ENCODE measurements around the gene RAET1L. TPM values are rescaled to one million over a fixed set of nuclear protein-coding genes. Genes with fewer than 3 reads are reported as not detected.
A peak's percentile ranks its signal among the peaks of the same experiment; 100 is the strongest.
"Not testable (repeated sequence)": the region's sequence is repeated elsewhere in the genome, so short reads cannot be mapped to it uniquely, and the experiment has no call there.

The RAET1L gene
- polyA plus RNA-seq: not detected
- long read RNA-seq, donor 1: 0 reads
- long read RNA-seq, donor 2: 0 reads
- long read RNA-seq, donor 3: 0 reads
- long read RNA-seq, donor 4: 0 reads
- long read RNA-seq, donor 5: 0 reads
- long read RNA-seq, donor 6: 0 reads
- long read RNA-seq, donor 7: 0 reads
- long read RNA-seq, donor 8: 0 reads
- long read RNA-seq, donor 9: 0 reads
- long read RNA-seq, donor 10: 0 reads

- Histone ChIP-seq H3K27me3 (ENCODE audit: control insufficient read depth in 3 of 3, insufficient read depth in 3 of 3, low read length in 3 of 3) (peaks cover 0 to 68% (median 22%) of the 10 kb centered on the region in 3 donors), H3K4me3 (ENCODE audit: low read depth in 1 of 3, low read length in 3 of 3) (no peak within 1 kb of the TSS), H3K27ac (ENCODE audit: low read depth in 1 of 3, low read length in 2 of 3) (no peak within 1 kb of the TSS), H3K36me3 (ENCODE audit: control insufficient read depth in 3 of 3, insufficient read depth in 2 of 3, low read depth in 1 of 3, low read length in 3 of 3) (no peaks in the 10 kb centered on the region), H3K9me3 (ENCODE audit: control insufficient read depth in 2 of 2, insufficient read depth in 1 of 2, low read depth in 1 of 2, low read length in 1 of 2) (no peaks in the 10 kb centered on the region), H3K4me1 (ENCODE audit: control insufficient read depth in 3 of 3, insufficient read depth in 2 of 3, low read depth in 1 of 3, low read length in 2 of 3) (peaks cover 2 to 10% (median 4%) of the 10 kb centered on the region in 3 donors)
- WGBS, 3 donors: 3 to 5% (median 5%) methylated on average over 36 of the region's 36 CpGs
- FAIRE-seq (no peak), DNase-seq (peak; percentile 24 to 56)
These were observed at the start of gene RAET1L for GRCh38 chr6:150025201-150025917. RAET1L (minus strand) TSS chr6:150025532; CDS start chr6:150025471, 61 bp downstream.

- Histone ChIP-seq H3K4me1 (ENCODE audit: control insufficient read depth in 3 of 3, insufficient read depth in 2 of 3, low read depth in 1 of 3, low read length in 2 of 3) (peaks cover 0 to 6% (median 2%) of the 10 kb centered on the region in 3 donors), H3K9me3 (ENCODE audit: control insufficient read depth in 2 of 2, insufficient read depth in 1 of 2, low read depth in 1 of 2, low read length in 1 of 2) (no peaks in the 10 kb centered on the region), H3K27me3 (ENCODE audit: control insufficient read depth in 3 of 3, insufficient read depth in 3 of 3, low read length in 3 of 3) (no peaks in the 10 kb centered on the region), H3K4me3 (ENCODE audit: low read depth in 1 of 3, low read length in 3 of 3) (no peak overlapping the region), H3K27ac (ENCODE audit: low read depth in 1 of 3, low read length in 2 of 3) (no peak overlapping the region), H3K36me3 (ENCODE audit: control insufficient read depth in 3 of 3, insufficient read depth in 2 of 3, low read depth in 1 of 3, low read length in 3 of 3) (no peaks in the 10 kb centered on the region)
- FAIRE-seq: no peak
- WGBS, 3 donors: 17 to 57% (median 52%) methylated on average over 2 of the region's 2 CpGs
- DNase-seq: no peak
These were observed 49.7 kb upstream of the RAET1L start for GRCh38 chr6:150075034-150075421.

- H3K27ac ChIP-seq (ENCODE audit: low read depth in 1 of 3, low read length in 2 of 3); H3K36me3 ChIP-seq (ENCODE audit: control insufficient read depth in 3 of 3, insufficient read depth in 2 of 3, low read depth in 1 of 3, low read length in 3 of 3); H3K27me3 ChIP-seq (ENCODE audit: control insufficient read depth in 3 of 3, insufficient read depth in 3 of 3, low read length in 3 of 3); DNase-seq; FAIRE-seq; H3K4me1 ChIP-seq (ENCODE audit: control insufficient read depth in 3 of 3, insufficient read depth in 2 of 3, low read depth in 1 of 3, low read length in 2 of 3); H3K4me3 ChIP-seq (ENCODE audit: low read depth in 1 of 3, low read length in 3 of 3); H3K9me3 ChIP-seq (ENCODE audit: control insufficient read depth in 2 of 2, insufficient read depth in 1 of 2, low read depth in 1 of 2, low read length in 1 of 2): not testable (repeated sequence)
- 76 to 81% (median 79%) methylated on average over 4 of the region's 4 CpGs for WGBS, 3 donors
These were observed 49.2 kb upstream of the RAET1L start for GRCh38 chr6:150074396-150075033.

GRCh38 chr6:150072201-150072600 is 46.9 kb upstream of the RAET1L start:
- Histone ChIP-seq H3K4me1 (ENCODE audit: control insufficient read depth in 3 of 3, insufficient read depth in 2 of 3, low read depth in 1 of 3, low read length in 2 of 3) (peaks cover 0 to 8% (median 2%) of the 10 kb centered on the region in 3 donors), H3K27ac (ENCODE audit: low read depth in 1 of 3, low read length in 2 of 3) (peak overlapping the region in 1 of 3 donors; percentile 3), H3K4me3 (ENCODE audit: low read depth in 1 of 3, low read length in 3 of 3) (no peak overlapping the region), H3K9me3 (ENCODE audit: control insufficient read depth in 2 of 2, insufficient read depth in 1 of 2, low read depth in 1 of 2, low read length in 1 of 2) (peaks cover 0 to 2% of the 10 kb centered on the region in 2 donors), H3K36me3 (ENCODE audit: control insufficient read depth in 3 of 3, insufficient read depth in 2 of 3, low read depth in 1 of 3, low read length in 3 of 3) (no peaks in the 10 kb centered on the region), H3K27me3 (ENCODE audit: control insufficient read depth in 3 of 3, insufficient read depth in 3 of 3, low read length in 3 of 3) (no peaks in the 10 kb centered on the region)
- no peak for FAIRE-seq
- WGBS, 3 donors: 11 to 49% (median 31%) methylated on average over 7 to 8 of the region's 8 CpGs
- peak; percentile 80 to 97 for DNase-seq

- Histone ChIP-seq H3K27me3 (ENCODE audit: control insufficient read depth in 3 of 3, insufficient read depth in 3 of 3, low read length in 3 of 3) (no peaks in the 10 kb centered on the region), H3K4me3 (ENCODE audit: low read depth in 1 of 3, low read length in 3 of 3) (no peak overlapping the region), H3K36me3 (ENCODE audit: control insufficient read depth in 3 of 3, insufficient read depth in 2 of 3, low read depth in 1 of 3, low read length in 3 of 3) (peaks cover 0 to 1% (median 0%) of the 10 kb centered on the region in 3 donors), H3K4me1 (ENCODE audit: control insufficient read depth in 3 of 3, insufficient read depth in 2 of 3, low read depth in 1 of 3, low read length in 2 of 3) (peaks cover 0 to 8% (median 2%) of the 10 kb centered on the region in 3 donors), H3K9me3 (ENCODE audit: control insufficient read depth in 2 of 2, insufficient read depth in 1 of 2, low read depth in 1 of 2, low read length in 1 of 2) (peaks cover 0 to 5% of the 10 kb centered on the region in 2 donors), H3K27ac (ENCODE audit: low read depth in 1 of 3, low read length in 2 of 3) (no peak overlapping the region)
- no peak for FAIRE-seq
- WGBS, 3 donors: 66 to 84% (median 83%) methylated on average over 3 of the region's 3 CpGs
- no peak for DNase-seq
These were observed 45.0 kb upstream of the RAET1L start for GRCh38 chr6:150070236-150070818.

- H3K27ac ChIP-seq (ENCODE audit: low read depth in 1 of 3, low read length in 2 of 3): peak overlapping the region in 1 of 3 donors; percentile 56
- peaks cover 0 to 5% of the 10 kb centered on the region in 2 donors for H3K9me3 ChIP-seq (ENCODE audit: control insufficient read depth in 2 of 2, insufficient read depth in 1 of 2, low read depth in 1 of 2, low read length in 1 of 2)
- DNase-seq: no peak
- no peak for FAIRE-seq
- H3K4me3 ChIP-seq (ENCODE audit: low read depth in 1 of 3, low read length in 3 of 3): peak overlapping the region in 1 of 3 donors; percentile 75
- peaks cover 0 to 8% (median 2%) of the 10 kb centered on the region in 3 donors for H3K4me1 ChIP-seq (ENCODE audit: control insufficient read depth in 3 of 3, insufficient read depth in 2 of 3, low read depth in 1 of 3, low read length in 2 of 3)
- WGBS, 3 donors: 28 to 66% (median 46%) methylated on average over 11 of the region's 11 CpGs
- H3K36me3 ChIP-seq (ENCODE audit: control insufficient read depth in 3 of 3, insufficient read depth in 2 of 3, low read depth in 1 of 3, low read length in 3 of 3): peaks cover 0 to 4% (median 0%) of the 10 kb centered on the region in 3 donors
- no peaks in the 10 kb centered on the region for H3K27me3 ChIP-seq (ENCODE audit: control insufficient read depth in 3 of 3, insufficient read depth in 3 of 3, low read length in 3 of 3)
These were observed 44.4 kb upstream of the RAET1L start for GRCh38 chr6:150069706-150070105.

- H3K27ac ChIP-seq (ENCODE audit: low read depth in 1 of 3, low read length in 2 of 3): peak within 1 kb of the TSS in 2 of 3 donors; percentile 56 to 69
These were observed 43.7 kb upstream of the RAET1L start, which contains the start of gene ULBP3 for GRCh38 chr6:150068720-150069648. ULBP3 (minus strand) TSS chr6:150069121; CDS start chr6:150069066, 55 bp downstream.

More at GRCh38 chr6:150068720-150069648, 43.7 kb upstream of the RAET1L start, which contains the start of gene ULBP3:
- 1 to 2% (median 2%) methylated on average over 60 to 72 of the region's 72 CpGs for WGBS, 3 donors
- no peak for FAIRE-seq
- peak; percentile 92 to 95 for DNase-seq
- Histone ChIP-seq H3K9me3 (ENCODE audit: control insufficient read depth in 2 of 2, insufficient read depth in 1 of 2, low read depth in 1 of 2, low read length in 1 of 2) (peaks cover 0 to 5% of the 10 kb centered on the region in 2 donors), H3K4me3 (ENCODE audit: low read depth in 1 of 3, low read length in 3 of 3) (peak within 1 kb of the TSS; percentile 52 to 75 (median 61)), H3K4me1 (ENCODE audit: control insufficient read depth in 3 of 3, insufficient read depth in 2 of 3, low read depth in 1 of 3, low read length in 2 of 3) (peaks cover 0 to 8% (median 2%) of the 10 kb centered on the region in 3 donors), H3K27me3 (ENCODE audit: control insufficient read depth in 3 of 3, insufficient read depth in 3 of 3, low read length in 3 of 3) (no peaks in the 10 kb centered on the region), H3K36me3 (ENCODE audit: control insufficient read depth in 3 of 3, insufficient read depth in 2 of 3, low read depth in 1 of 3, low read length in 3 of 3) (peaks cover 0 to 11% (median 0%) of the 10 kb centered on the region in 3 donors)

Data from small intestine (tissue), 16 donors.